HG03460 (cell line): ENCODE measurements around the gene C9orf43.

ENCODE experiments used
- ATAC-seq: cut with Tn5 transposase; IDR thresholded peaks from one replicate; pipeline ENCODE4 v1.9.1; 2021; ENCODE audit not compliant: unreplicated experiment

C9orf43 gene

DNA sequence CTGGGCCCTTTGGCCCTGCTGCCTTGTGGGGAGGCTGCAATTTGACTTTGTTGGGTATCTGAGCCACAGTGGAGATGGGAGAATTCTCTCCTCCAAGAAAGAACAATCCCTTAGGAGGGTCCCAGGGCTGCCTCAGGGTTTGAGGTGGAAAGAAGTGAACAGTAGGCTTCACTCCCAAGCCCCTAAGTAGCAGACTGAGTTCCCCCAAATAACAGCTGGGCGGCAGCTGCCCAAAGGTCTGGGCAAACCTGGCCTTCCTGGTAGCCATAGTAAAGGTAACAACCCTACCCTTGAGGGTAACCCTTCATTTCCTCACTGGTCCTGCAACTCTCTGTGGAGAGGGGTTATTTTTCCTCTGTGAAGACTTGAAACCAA lies 53.7 kb downstream of the C9orf43 start:
- no peak for ATAC-seq

DNA sequence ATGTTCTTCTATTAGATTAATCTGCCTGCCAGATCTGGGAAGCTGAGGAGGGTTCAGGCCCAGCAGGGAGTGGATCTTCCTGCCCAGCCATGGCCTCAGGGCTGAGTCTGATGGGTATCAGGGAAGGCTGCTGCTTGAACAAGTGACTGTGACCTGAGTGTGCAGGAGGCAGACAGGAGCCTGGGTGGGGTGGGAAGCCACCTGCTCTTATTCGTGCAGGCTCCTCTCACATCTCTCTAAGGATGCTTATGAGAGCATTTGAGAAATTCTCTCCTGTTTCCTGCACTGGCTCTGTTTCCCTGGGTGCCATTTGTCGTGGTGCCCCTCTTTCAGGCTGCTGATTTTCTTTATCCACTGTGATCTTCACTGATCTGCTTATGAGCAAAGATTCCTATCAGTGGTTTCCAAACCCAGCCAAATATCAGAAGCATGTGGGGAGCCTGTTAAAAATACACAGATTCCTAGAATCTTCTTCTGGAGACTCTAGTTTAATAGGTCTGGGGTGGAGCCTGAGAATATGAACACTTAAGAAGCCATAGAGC lies 55.1 kb downstream of the C9orf43 start:
- no peak for ATAC-seq

DNA sequence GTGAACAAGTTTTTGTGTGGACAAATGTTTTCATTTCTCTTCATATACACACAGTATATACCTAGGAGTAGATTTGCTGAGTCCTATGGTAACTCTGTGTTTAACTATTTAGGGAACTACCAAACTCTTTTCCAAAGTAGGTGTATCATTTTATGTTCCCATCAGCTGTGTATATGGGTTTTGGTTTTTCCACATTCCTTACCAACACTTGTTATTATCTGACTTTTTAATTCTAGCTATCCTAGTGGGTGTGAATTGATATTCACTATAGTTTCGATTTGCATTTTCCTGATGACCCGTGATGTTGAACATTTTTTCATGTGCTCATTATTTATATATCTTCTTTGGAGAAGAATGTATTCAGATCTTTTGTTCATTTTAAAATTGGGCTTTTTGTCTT lies 56.6 kb downstream of the C9orf43 start:
- ATAC-seq = no peak

DNA sequence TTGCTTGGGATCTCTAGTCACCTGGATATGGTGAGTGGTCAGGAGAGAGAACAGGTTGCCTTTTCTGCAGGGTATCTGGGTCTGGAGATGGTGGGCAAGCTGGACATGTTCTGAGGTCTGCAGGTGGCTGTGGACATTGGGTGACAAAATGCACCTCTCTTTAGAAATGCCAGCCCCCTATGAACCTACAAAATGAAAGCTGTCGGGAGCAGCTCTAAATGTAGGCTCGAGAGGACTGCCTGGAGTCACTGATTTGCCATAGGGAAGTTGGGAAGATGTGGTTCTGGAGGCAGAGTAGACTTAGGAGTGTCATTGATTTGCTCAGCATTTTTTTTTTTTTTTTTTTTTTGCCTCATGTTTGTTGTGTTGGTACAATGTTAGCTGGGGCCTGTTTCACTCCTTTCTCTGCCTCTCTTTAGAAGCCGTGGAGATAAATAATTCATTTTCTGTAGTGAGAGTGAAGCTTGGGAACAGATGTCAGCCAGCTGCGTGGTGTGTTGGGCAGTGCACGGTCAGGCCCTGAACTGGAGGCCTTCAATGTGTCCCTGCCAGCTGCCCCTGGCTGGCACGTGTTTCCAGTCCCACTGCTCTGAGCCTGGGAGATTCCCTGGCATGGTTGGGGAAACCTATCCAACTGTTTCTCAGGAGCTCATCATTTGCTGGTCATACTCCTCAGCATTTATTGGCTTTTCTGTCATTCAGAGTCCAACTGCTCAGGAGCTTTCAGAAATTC lies 58.3 kb downstream of the C9orf43 start:
- ATAC-seq = no peak

DNA sequence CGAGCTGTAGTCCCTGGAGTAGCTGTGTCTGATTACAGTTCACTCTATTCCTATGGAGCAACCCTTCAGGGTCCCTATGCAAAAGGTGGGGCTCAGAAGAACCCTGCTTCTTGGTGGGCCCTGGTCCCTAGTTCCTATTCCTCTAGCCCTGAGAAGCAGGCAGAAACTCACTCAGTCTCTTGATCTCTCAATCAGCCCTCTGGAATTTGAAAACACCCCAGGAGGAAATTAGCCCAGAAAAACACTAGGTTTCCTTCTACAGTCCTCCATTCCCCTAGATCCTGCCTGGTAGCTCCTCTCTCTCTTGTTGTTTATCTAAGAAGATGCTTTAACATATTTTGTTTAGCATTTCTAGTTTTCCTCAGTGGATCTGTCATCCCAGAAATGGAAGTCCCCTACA lies 60.6 kb downstream of the C9orf43 start:
- ATAC-seq = no peak

DNA sequence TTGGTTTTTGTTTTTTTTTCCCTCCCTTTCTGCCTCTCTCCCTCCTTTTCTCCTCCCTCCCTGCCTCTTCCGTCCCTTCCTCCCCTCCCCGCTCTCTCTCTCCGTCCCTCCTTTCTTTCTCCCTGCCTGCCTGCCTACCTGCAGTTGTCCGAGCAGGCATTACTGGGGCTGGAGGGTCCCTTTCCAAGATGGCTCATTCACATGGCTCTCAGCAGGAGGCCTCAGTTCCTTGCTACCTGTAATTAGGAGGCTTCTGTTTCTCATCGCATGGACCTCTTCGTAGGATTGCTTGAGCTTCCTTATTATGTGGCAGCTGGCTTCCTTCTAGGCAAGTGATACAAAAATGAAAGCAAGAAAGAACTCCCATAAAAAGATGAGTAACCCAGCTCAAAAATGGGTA lies 61.0 kb downstream of the C9orf43 start:
- no peak for ATAC-seq

DNA sequence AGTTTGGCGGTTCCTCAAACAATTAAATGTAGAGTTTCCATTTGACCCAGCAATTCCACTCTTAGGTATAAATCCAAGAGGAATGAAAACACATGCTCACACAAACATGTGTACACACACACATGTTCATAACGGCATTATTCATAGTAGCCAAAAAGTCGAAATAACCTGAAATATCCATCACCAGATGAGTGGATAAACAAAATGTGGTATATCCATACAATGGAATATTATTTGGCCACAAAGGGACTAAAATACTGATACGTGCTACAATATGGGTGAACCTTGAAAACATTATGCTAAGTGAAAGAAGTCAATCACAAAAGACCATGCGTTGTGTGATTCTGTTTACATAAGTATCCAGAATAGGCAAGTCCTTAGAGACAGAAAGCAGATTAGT lies 61.7 kb downstream of the C9orf43 start:
- ATAC-seq = no peak

DNA sequence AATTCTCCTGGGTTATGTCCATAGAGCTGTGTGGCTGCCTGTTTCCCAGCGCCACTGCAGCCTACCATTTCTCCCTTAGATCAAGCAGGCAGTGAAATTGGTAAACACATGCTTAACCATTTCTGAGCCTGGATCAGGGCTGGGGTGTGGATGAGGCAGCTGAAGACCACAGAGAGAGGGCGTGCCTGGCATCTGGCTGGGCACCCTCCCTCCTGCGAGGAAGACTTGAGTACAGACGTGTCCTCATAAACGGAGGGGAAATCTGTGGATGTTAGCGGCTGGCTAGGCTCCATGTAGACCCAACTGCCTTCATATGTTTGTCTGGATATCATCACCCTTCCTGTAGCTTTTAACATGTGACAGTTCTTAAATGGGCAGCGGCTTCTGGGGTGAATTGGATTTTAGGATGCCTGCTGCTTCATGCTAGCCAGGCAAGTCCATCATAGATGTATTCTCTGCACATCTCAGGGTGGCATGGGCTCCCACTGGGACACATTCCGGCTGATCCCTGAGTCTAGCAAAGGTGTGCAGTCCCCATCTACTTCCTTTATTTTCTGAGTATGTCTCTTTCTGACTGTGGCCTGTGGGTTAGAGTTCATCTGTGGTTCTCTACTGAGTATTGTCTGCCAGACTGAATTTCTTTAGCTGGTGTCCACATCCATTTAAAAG lies 63.9 kb downstream of the C9orf43 start:
- ATAC-seq = no peak

DNA sequence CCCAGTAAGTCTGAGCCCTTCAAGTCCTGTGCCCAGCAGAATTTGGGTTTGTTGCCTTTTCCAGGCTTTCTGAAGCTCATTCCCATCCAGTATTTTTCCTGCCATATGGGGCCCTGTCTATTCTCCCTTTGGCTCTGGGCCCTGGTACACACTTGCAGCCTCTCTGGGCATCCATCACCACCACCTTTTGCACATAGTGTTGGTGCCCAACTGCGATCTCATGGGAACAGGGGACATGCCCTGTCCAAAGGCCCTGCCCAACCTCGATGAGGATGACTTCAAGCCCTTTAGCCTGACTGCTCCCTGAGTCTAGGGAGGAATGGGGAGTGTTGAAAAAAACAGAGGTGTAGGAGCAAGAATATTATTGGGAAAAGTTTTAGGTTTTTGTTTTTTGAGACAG lies 64.5 kb downstream of the C9orf43 start:
- no peak for ATAC-seq

DNA sequence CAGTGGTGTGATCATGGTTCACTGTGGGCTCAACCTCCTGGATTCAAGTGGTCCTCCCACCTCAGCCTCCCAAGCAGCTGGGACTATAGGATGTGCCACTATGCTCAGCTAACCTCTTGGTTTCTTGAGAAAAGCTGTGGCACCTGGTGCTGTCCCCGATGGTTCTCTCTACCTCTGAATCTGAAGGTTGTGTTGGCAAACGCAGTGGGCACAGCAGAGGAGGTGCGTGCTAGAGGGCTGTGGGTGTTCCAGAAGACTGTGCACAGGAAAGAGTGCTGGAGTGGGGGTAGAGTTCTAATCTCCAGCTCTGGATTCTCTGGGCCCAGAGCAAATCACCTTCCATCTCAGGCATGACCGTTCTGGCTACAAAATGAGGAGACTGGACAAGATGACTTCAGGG lies 65.4 kb downstream of the C9orf43 start:
- no peak for ATAC-seq

DNA sequence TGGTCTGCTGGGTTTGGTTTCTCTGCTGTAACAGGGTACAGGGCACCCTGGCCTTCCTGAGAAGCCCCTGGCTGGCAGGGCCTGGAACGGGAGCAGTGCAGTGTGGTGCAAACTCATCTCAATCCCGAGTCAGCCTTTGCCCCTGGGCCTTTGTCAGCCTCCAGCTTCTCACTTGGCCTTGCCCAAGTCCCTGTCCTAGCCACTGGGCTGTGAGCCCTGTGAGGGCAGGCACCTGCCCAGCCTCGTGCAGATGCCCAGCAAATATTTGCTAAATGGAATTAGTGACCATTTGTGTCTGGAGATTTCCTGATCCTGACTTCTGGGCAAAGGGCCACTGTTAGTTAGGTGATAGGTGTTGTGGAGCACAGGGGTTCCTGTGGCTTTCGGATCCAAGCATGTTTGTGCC lies 66.0 kb downstream of the C9orf43 start:
- no peak for ATAC-seq

DNA sequence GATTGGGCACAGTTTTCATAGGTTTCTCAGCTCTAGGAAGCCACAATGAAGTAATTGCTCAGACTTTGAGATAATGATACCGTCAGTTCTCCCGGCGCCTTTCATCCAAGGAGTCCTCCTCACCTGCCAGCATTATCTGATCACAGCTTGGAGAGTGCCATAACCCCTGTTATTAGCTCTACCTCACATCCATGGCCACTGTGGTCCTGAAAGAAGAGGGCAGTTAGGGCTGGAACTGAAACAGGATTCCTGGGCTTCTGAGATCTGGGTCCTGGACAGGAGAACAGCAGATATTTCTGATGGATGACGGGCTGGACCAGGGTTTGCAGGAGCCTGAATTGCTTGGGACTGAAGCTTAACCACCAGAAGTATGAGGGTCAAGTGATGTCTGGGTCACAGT lies 66.5 kb downstream of the C9orf43 start:
- no peak for ATAC-seq

DNA sequence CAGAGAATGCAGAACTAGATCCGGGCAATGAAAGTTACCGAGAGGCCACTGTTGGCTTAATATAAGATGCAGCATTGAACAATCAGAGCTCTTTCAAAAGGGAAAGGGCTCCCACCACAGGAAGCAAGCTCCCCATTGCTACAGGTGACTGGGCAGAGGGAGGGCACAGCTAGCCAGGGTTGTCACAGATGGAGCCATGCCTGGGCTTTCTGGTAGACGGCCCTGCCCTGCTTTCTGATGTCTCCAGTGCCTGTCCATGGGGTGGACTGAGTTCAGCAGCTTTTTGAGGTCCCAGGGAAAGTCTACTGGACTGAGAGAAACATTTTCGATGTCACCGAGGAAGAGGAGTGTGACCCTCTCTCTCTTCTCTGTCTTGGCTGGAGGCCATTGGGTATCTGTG lies 67.1 kb downstream of the C9orf43 start:
- ATAC-seq = no peak

DNA sequence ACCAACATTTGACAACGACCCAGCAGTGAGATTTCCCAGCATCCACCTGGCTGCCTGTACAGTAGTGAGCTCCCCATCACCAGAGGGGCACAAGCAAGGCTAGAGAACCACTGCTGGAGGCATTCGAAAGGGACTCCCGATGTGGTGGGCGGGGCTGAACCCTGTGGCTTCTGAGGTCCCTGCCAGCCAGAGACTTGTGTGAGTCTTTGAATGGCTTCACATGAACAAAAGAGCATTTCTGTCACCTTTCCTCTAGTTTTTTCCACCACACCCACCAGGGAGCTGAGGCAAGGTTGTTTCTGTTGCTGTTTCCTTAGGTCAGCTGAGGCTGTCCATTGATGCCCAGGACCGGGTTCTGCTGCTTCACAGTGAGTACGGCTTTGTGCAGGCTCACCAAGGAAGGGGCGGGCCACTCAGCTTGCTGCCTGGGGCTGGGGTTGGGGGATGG lies 68.7 kb downstream of the C9orf43 start:
- no peak for ATAC-seq
